NCI-H1105 treated with DMSO at 0.1 percent for 48 hours (cell line): ENCODE data around the gene NRXN2.
"Not testable (repeated sequence)": the region's sequence is repeated elsewhere in the genome, so short reads cannot be mapped to it uniquely, and the experiment has no call there.

Source experiments
- DNase-seq: peaks from one replicate; lab custom pipeline; 2025; lab: John Stamatoyannopoulos, UW

NRXN2 gene

GRCh38 chr11:64674774-64675173 lies 48.2 kb downstream of the NRXN2 start:
- DNase-seq: no peak

- DNase-seq: no peak
These were observed 49.7 kb downstream of the NRXN2 start for GRCh38 chr11:64673279-64673678.

- DNase-seq: no peak
These were observed 50.1 kb downstream of the NRXN2 start for GRCh38 chr11:64672875-64673274.

- DNase-seq: no peak
These were observed 52.0 kb downstream of the NRXN2 start for GRCh38 chr11:64670975-64671374.

- DNase-seq: no peak
These were observed 55.7 kb downstream of the NRXN2 start for GRCh38 chr11:64667154-64667745.

GRCh38 chr11:64665411-64665821 lies 57.6 kb downstream of the NRXN2 start:
- no peak for DNase-seq

GRCh38 chr11:64664236-64664870 lies 58.6 kb downstream of the NRXN2 start:
- not testable (repeated sequence) for DNase-seq

- DNase-seq: no peak
These were observed 59.3 kb downstream of the NRXN2 start for GRCh38 chr11:64663656-64664055.

GRCh38 chr11:64661614-64662013 lies 61.4 kb downstream of the NRXN2 start:
- DNase-seq: no peak

GRCh38 chr11:64661146-64661545 lies 61.9 kb downstream of the NRXN2 start:
- DNase-seq: no peak

- no peak for DNase-seq
These were observed 62.3 kb downstream of the NRXN2 start for GRCh38 chr11:64660706-64661105.

GRCh38 chr11:64660205-64660604 lies 62.8 kb downstream of the NRXN2 start:
- no peak for DNase-seq

GRCh38 chr11:64659417-64660144 lies 63.4 kb downstream of the NRXN2 start:
- DNase-seq: no peak

GRCh38 chr11:64658265-64658664 lies 64.7 kb downstream of the NRXN2 start:
- no peak for DNase-seq

- DNase-seq: no peak
These were observed 66.1 kb downstream of the NRXN2 start for GRCh38 chr11:64656862-64657261.

- DNase-seq: no peak
These were observed 66.9 kb downstream of the NRXN2 start for GRCh38 chr11:64655941-64656601.

- no peak for DNase-seq
These were observed 67.9 kb downstream of the NRXN2 start for GRCh38 chr11:64654958-64655541.

- no peak for DNase-seq
These were observed 68.6 kb downstream of the NRXN2 start for GRCh38 chr11:64654439-64654838.

- no peak for DNase-seq
These were observed 69.5 kb downstream of the NRXN2 start for GRCh38 chr11:64653388-64653973.

- peak; percentile 65 for DNase-seq
These were observed 70.2 kb downstream of the NRXN2 start for GRCh38 chr11:64652586-64653387.

GRCh38 chr11:64650923-64651523 lies 72.0 kb downstream of the NRXN2 start:
- DNase-seq: no peak
